ENCODE measurements around the gene POLR3A. TPM values are rescaled to one million over a fixed set of nuclear protein-coding genes. Genes with fewer than 3 reads are reported as not detected.

Gene POLR3A
- total RNA-seq, 1 experiment from 2014 or later: 15.3 TPM

Other genes with a start within 250 kb of the POLR3A start
- gene DLG5, start 102.8 kb downstream of the POLR3A start, total RNA-seq (2014; rRNA removed): 22.6 and 24.9 TPM in 2 replicates
- gene RPS24, start 4.3 kb upstream of the POLR3A start, total RNA-seq (2014; rRNA removed): 1,654 and 1,870 TPM in 2 replicates

All from LHCN-M2 (cell line).